B cell (primary cell): ENCODE data around the gene BTBD18.

ENCODE experiments used
- EZH2 ChIP-seq: IDR thresholded peaks from 2 replicates; pipeline ENCODE4 v1.6.1; 2012; ENCODE audit warnings: borderline replicate concordance, low read depth, mild to moderate bottlenecking, moderate library complexity, low read length; ENCODE audit not compliant: insufficient read depth, poor library complexity, severe bottlenecking
- TF ChIP-seq, protein P1 (sequence below): fragments of 200-600 bp; IDR thresholded peaks from one replicate; pipeline ENCODE4 v1.8.0; 2022; ENCODE audit warnings: antibody characterized with exemption, mild to moderate bottlenecking

DNA sequence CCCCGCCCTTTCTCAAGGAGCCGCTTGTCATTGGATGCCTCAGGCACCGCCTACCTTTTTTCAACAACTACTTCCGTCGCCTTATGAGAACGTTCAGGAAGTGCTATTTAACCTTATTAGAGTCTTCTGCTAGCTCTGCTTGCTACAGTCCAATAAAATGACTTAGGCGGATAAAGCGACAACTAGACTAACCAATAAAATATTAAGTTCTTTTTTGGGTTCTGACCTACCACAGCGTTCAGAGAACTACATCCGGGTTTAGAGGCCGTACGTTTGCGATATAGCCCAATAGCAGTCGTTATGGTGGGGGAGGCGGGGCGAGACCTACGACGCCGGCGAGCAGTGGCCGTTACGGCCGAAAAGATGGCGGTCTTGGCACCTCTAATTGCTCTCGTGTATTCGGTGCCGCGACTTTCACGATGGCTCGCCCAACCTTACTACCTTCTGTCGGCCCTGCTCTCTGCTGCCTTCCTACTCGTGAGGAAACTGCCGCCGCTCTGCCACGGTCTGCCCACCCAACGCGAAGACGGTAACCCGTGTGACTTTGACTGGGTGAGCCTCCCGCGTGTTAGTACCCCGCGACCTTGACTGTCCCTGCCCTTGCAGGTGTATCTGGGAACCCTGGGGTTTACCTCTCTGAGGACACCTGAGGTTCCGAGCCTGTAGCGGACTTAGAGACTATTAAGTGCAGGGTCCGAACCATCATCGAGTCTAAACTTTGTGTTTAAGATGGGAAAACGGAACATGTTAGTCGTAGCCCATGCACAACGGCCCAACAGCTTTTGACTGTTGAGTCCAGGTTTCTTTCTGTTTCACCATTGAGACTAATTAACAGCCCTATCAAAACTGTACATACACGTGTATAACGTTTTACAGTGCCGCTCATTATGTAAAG lies 39.1 kb downstream of the BTBD18 start, which contains the start of gene TMX2:
- TF ChIP-seq, protein P1, sequence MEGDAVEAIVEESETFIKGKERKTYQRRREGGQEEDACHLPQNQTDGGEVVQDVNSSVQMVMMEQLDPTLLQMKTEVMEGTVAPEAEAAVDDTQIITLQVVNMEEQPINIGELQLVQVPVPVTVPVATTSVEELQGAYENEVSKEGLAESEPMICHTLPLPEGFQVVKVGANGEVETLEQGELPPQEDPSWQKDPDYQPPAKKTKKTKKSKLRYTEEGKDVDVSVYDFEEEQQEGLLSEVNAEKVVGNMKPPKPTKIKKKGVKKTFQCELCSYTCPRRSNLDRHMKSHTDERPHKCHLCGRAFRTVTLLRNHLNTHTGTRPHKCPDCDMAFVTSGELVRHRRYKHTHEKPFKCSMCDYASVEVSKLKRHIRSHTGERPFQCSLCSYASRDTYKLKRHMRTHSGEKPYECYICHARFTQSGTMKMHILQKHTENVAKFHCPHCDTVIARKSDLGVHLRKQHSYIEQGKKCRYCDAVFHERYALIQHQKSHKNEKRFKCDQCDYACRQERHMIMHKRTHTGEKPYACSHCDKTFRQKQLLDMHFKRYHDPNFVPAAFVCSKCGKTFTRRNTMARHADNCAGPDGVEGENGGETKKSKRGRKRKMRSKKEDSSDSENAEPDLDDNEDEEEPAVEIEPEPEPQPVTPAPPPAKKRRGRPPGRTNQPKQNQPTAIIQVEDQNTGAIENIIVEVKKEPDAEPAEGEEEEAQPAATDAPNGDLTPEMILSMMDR = no peak
- no peak for TF ChIP-seq EZH2
